Endothelial cell of umbilical vein (primary cell): ENCODE data around the gene OCA2. TPM values are rescaled to one million over a fixed set of nuclear protein-coding genes. Genes with fewer than 3 reads are reported as not detected.

Source experiments
- BruUV-seq: library from RNA; stranded (reverse); fragments of 400-500 nt; replicated peaks from 2 replicates; lab custom pipeline; 2021; lab: Mats Ljungman, UMichigan
- CTCF ChIA-PET: fragments of 300-600, 350-600 bp; sonication (Branson Sonifier 250); formaldehyde crosslinking; loops from one replicate; lab custom pipeline; 2021; ENCODE audit warnings: antibody characterized with exemption, inconsistent platforms; lab: Charles Lee
- POLR2A ChIA-PET: fragments of 300-600, 350-600 bp; sonication (Branson Sonifier 250); formaldehyde crosslinking; loops from one replicate; lab custom pipeline; 2021; ENCODE audit warnings: antibody characterized with exemption, inconsistent platforms; lab: Charles Lee
- DNase-seq: peaks from one replicate; pipeline ENCODE4 v3.0.0-alpha.2; 2011; ENCODE audit warnings: low read depth, low spot score
- FAIRE-seq: peaks from 2 replicates; lab custom pipeline; 2011; peaks lifted over from hg19 to GRCh38; lab: Jason Lieb, UNC
- H2AFZ ChIP-seq: 2 replicates; pipeline ENCODE4 v1.6.0; 2012; ENCODE audit warnings: low read depth, low read length, control low read depth, inconsistent platforms
- H3K27ac ChIP-seq: 2 replicates; pipeline ENCODE4 v1.5.1; 2011; ENCODE audit warnings: low read depth, mild to moderate bottlenecking, control low read depth, low read length, moderate library complexity; ENCODE audit not compliant: insufficient read depth
- H3K27me3 ChIP-seq, 2 experiments: 2 replicates each; pipeline versions ENCODE4 v1.6.0 to v1.6.1; 2011; ENCODE audit warnings: low read length in 2 of 2, mixed read lengths in 1 of 2; ENCODE audit not compliant: control insufficient read depth in 2 of 2, insufficient read depth in 2 of 2
- H3K36me3 ChIP-seq, 2 experiments: 2 replicates in 1 of 2; 3 replicates in 1 of 2; pipeline ENCODE4 v1.5.1; 2011; ENCODE audit warnings: low read length in 2 of 2, mild to moderate bottlenecking in 1 of 2, moderate library complexity in 1 of 2; ENCODE audit not compliant: control insufficient read depth in 2 of 2, insufficient read depth in 2 of 2; ENCODE audit errors: extremely low read depth in 1 of 2
- H3K4me1 ChIP-seq: 3 replicates; pipeline ENCODE4 v1.5.1; 2011; ENCODE audit warnings: mild to moderate bottlenecking, low read length; ENCODE audit not compliant: control insufficient read depth, insufficient read depth; ENCODE audit errors: extremely low read depth
- H3K4me2 ChIP-seq: 2 replicates; pipeline ENCODE4 v1.6.1; 2011; ENCODE audit warnings: low read length, control low read depth, mixed read lengths; ENCODE audit not compliant: insufficient read depth
- H3K4me3 ChIP-seq, 3 experiments: fragments of 200-600 bp in 1 of 3; sonication (generic), shearing (Covaris generic) in 1 of 3; replicated peaks in 1 of 3; 2 replicates each; pipeline ENCODE4 v1.5.1; 2011 to 2016; ENCODE audit warnings: control low read depth in 3 of 3, low read length in 3 of 3, mild to moderate bottlenecking in 2 of 3, inconsistent platforms in 1 of 3, low read depth in 1 of 3, moderate library complexity in 1 of 3; ENCODE audit not compliant: insufficient read depth in 1 of 3
- H3K79me2 ChIP-seq: 2 replicates; pipeline ENCODE4 v1.6.0; 2012; ENCODE audit warnings: low read length, inconsistent platforms; ENCODE audit not compliant: control insufficient read depth, insufficient read depth
- H3K9ac ChIP-seq: replicated peaks from 2 replicates; pipeline ENCODE3; 2011; ENCODE audit warnings: low read length, control low read depth; ENCODE audit not compliant: insufficient read depth; ENCODE audit errors: extremely low read depth
- H3K9me1 ChIP-seq: replicated peaks from 3 replicates; pipeline ENCODE4 v1.6.0; 2011; ENCODE audit warnings: mild to moderate bottlenecking, low read length; ENCODE audit not compliant: control insufficient read depth, insufficient read depth; ENCODE audit errors: extremely low read depth
- H3K9me3 ChIP-seq: replicated peaks from 2 replicates; pipeline ENCODE4 v1.5.1; 2012; ENCODE audit warnings: low read length, inconsistent platforms; ENCODE audit not compliant: control insufficient read depth, insufficient read depth
- H4K20me1 ChIP-seq: replicated peaks from 2 replicates; pipeline ENCODE3; 2011; ENCODE audit warnings: mild to moderate bottlenecking, low read length; ENCODE audit not compliant: control insufficient read depth, insufficient read depth; ENCODE audit errors: extremely low read depth
- CTCF ChIP-seq, 2 donors: IDR thresholded peaks; 1 replicate in 1 of 2; 2 replicates in 1 of 2; pipeline ENCODE4 v1.5.1; 2011; ENCODE audit warnings: low read length in 2 of 2, mild to moderate bottlenecking in 2 of 2, moderate library complexity in 2 of 2, control low read depth in 1 of 2, inconsistent platforms in 1 of 2, low read depth in 1 of 2; ENCODE audit not compliant: insufficient read depth in 1 of 2; ENCODE audit errors: extremely low read depth in 1 of 2
- EZH2 ChIP-seq: IDR thresholded peaks from 2 replicates; pipeline ENCODE4 v1.6.1; 2012; ENCODE audit warnings: borderline replicate concordance, low read depth, mild to moderate bottlenecking, moderate library complexity, low read length, inconsistent platforms; ENCODE audit not compliant: severe bottlenecking
- FOS ChIP-seq: IDR thresholded peaks from 2 replicates; pipeline ENCODE4 v1.6.1; 2011; ENCODE audit warnings: mild to moderate bottlenecking, low read length, moderate library complexity, borderline replicate concordance; ENCODE audit not compliant: insufficient read depth
- GATA2 ChIP-seq: IDR thresholded peaks from 2 replicates; pipeline ENCODE4 v1.7.0; 2011; ENCODE audit warnings: low read depth, mild to moderate bottlenecking, moderate library complexity, mixed read lengths, low read length; ENCODE audit not compliant: insufficient read length, insufficient read depth
- JUN ChIP-seq: IDR thresholded peaks from 2 replicates; pipeline ENCODE4 v1.6.1; 2011; ENCODE audit warnings: borderline replicate concordance, low read depth; ENCODE audit not compliant: insufficient read length, insufficient read depth
- MAX ChIP-seq: IDR thresholded peaks from 2 replicates; pipeline ENCODE4 v1.6.1; 2011; ENCODE audit not compliant: insufficient read depth, insufficient read length
- MYC ChIP-seq: IDR thresholded peaks from one replicate; pipeline ENCODE4 v1.6.1; 2011; ENCODE audit warnings: mild to moderate bottlenecking, low read depth, low read length
- POLR2A ChIP-seq: IDR thresholded peaks from 2 replicates; pipeline ENCODE4 v1.6.1; 2012; ENCODE audit warnings: low read depth, mild to moderate bottlenecking, control low read depth, low read length
- POLR2AphosphoS5 ChIP-seq: IDR thresholded peaks from 2 replicates; pipeline ENCODE4 v1.6.1; 2012; ENCODE audit warnings: low read depth, mild to moderate bottlenecking, control low read depth, low read length, moderate library complexity; ENCODE audit not compliant: insufficient read depth
- dilution Hi-C: fragments of 300-500 bp; cut with MboI; formaldehyde crosslinking; loops from one replicate; pipeline ENCODE4 v1.15.0; 2019; ENCODE audit warnings: low sequenced_read_pairs; ENCODE audit not compliant: extremely low pct_ligation_motif_present
- intact Hi-C: fragments of 100-400 bp; cut with micrococcal nuclease; formaldehyde crosslinking; loops from one replicate; pipeline ENCODE4 v1.10.0; 2022
- polyA plus RNA-seq, 4 experiments: library from polyadenylated mRNA; depleted of rRNA in 3 of 4; stranded (reverse) in 3 of 4; unstranded in 1 of 4; fragments of >200 nt; gene quantifications; 2 replicates each; pipeline versions ENCODE4 v1.2.1 to v1.2.3, GENCODE V29; 2011 to 2012; ENCODE audit warnings: missing spikeins in 1 of 4
- total RNA-seq: library from RNA; stranded (reverse); gene quantifications from 2 replicates; pipeline ENCODE4 v1.2.3, GENCODE V29; 2021

Gene OCA2
- total and polyA plus RNA-seq, 2 donors (not counting 3 experiments of a cell fraction or from before 2014, with no cell fraction given) = not detected

- POLR2A ChIA-PET = no interaction called here
Measured at GRCh38 chr15:28013976-28014375, 85.1 kb downstream of the OCA2 start.

More at GRCh38 chr15:28013976-28014375, 85.1 kb downstream of the OCA2 start:
- dilution Hi-C loops = no loop called here
- TF ChIP-seq JUN = no peak
- no peak for TF ChIP-seq POLR2A
- no peak for TF ChIP-seq MAX
- TF ChIP-seq FOS = no peak
- no peak for TF ChIP-seq EZH2
- no peak for TF ChIP-seq CTCF (IDR thresholded peaks at IDR 0.05; ENCODE audit: extremely low read depth in 1 of 2, insufficient read depth in 1 of 2, low read depth in 1 of 2, low read length in 2 of 2)
- no peak for TF ChIP-seq GATA2
- no peak for TF ChIP-seq POLR2AphosphoS5
- no peak for TF ChIP-seq MYC
- CTCF ChIA-PET = no interaction called here
- FAIRE-seq = no peak
- Histone ChIP-seq H3K36me3 (no peaks in the 10 kb centered on the region), H3K4me2 (no peak overlapping the region), H3K4me3 (no peak overlapping the region), H3K9me3 (peaks cover 5% of the 10 kb centered on the region), H3K9ac (no peak overlapping the region), H3K27me3 (no peaks in the 10 kb centered on the region), H3K4me1 (no peaks in the 10 kb centered on the region), H2AFZ (no peak overlapping the region), H3K27ac (no peak overlapping the region), H4K20me1 (no peaks in the 10 kb centered on the region), H3K79me2 (no peaks in the 10 kb centered on the region), H3K9me1 (no peaks in the 10 kb centered on the region)
- no peak for DNase-seq
- BruUV-seq = no TSS peak
- intact Hi-C loops = no loop called here
